ENCODE results near the gene EXOC4.

The EXOC4 gene

GRCh38 chr7:133431134-133431724 lies 178.4 kb downstream of the EXOC4 start:
- no peak for DNase-seq

- DNase-seq, result no peak
These were observed 180.4 kb downstream of the EXOC4 start for GRCh38 chr7:133433165-133433812.

- peak; percentile 62 for DNase-seq
These were observed 181.5 kb downstream of the EXOC4 start for GRCh38 chr7:133434246-133434865.

- DNase-seq, result no peak
These were observed 183.1 kb downstream of the EXOC4 start for GRCh38 chr7:133436014-133436428.

GRCh38 chr7:133437544-133437943 lies 184.7 kb downstream of the EXOC4 start:
- no peak for DNase-seq

DNA sequence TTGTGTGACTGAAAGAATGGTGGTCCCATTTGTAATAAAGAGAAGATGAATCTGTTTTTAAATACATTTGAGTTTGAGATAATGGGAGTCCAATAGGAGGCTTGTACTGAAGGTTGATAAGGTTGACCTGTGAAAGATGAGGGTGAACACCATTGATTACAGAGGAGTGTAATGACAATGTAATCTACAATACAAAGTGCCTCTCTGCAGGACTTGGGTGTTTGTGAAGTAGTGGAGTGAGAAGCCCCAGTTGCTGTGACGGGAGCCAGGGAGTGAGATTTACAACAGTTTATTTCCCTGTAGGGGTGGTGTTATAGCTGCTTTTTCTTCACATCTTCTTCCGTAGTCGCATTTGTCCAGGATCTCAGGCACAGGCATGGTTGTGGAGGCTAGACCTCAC lies 189.9 kb downstream of the EXOC4 start:
- no peak for DNase-seq

GRCh38 chr7:133445617-133446016 lies 192.7 kb downstream of the EXOC4 start:
- DNase-seq, result no peak

GRCh38 chr7:133448012-133448411 lies 195.1 kb downstream of the EXOC4 start:
- DNase-seq, result no peak

DNA sequence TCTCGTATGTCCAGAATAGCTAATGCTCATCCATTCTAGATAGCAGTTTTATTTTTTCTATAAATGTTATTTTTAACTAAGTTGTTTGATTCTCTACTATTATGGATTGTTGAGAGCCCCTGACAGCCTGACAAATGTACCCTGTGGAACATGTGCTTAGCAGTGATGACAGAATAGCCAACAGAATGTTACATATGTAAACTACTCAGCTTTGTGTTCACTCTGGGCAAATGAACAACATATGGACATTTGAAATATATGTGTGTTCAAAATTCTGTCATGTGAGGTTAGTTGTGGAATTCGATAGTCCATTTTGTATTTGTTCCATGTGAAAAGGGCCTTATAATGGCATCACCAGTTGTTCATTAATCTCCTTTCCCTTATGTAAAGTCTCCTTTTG lies 199.7 kb downstream of the EXOC4 start:
- DNase-seq, result no peak

GRCh38 chr7:133458688-133459087 lies 205.8 kb downstream of the EXOC4 start:
- no peak for DNase-seq

GRCh38 chr7:133461421-133461820 lies 208.5 kb downstream of the EXOC4 start:
- no peak for DNase-seq

DNA sequence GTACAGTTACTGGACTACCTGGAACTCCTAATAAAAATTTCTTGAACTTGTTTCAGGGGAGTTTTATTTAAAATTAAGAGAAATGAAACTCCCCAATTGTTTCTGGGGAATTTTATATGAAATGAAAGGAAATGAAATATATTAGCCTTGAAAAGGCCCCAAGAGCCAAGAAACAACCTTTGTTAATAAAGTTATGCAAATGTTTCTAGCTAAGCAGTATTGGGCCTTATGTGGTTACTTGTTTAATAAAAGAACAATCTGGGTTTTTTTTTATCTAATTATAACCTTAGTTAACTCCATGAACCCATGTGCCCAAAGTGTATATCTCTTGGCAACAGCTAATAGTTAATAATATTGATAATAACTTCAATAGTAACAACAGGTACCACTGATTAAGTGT lies 222.8 kb downstream of the EXOC4 start:
- DNase-seq, result no peak

GRCh38 chr7:133477791-133478190 lies 224.9 kb downstream of the EXOC4 start:
- no peak for DNase-seq

DNA sequence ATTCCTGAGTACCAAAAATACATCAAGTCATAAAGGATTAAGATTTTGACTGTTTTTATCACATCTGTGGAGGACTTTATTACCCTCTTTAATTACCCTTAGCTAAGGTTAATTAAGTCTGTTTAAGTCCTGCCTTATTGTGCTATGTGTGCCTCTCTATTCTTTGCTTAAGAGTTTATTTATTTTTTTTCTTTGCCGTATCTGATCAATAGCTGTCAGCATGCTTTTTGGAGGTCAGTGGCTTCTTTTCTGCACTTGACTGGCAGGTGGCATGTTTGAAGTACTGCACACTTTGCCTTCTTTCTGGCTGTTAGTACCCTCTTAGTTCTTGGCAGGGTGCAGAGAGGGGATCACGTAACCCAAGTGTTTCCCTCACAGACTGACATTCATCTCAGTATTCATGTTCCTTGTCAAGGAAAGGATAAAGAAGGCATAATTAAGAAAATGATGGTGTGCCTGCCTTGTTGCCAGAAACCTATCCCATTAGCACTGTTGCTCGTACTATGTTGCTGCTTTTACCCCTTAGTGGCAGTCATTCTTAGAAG lies 225.8 kb downstream of the EXOC4 start:
- DNase-seq, result no peak

- DNase-seq, result no peak
These were observed 226.7 kb downstream of the EXOC4 start for GRCh38 chr7:133479456-133480065.

GRCh38 chr7:133480868-133481267 lies 228.0 kb downstream of the EXOC4 start:
- DNase-seq, result no peak

GRCh38 chr7:133481676-133482075 lies 228.8 kb downstream of the EXOC4 start:
- no peak for DNase-seq

DNA sequence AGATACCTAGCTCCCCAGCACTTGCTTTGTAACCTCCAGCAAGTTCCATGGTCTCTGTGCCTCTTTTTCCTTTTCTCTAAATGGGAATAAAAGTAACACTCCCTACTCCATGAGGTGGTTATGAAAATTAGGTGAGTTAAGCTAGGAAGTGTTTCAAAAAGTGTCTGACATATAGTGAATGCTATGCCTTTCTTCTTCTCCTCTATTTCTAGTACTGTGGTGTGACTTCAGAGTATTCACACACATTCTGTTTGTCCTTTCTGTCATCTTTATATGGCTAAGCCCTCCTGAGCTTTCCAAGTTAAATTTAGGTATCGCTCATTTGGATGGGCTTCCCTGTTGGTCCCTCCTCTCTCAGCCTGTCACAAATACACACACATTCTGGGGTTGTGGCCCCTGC lies 229.7 kb downstream of the EXOC4 start:
- DNase-seq, result no peak

DNA sequence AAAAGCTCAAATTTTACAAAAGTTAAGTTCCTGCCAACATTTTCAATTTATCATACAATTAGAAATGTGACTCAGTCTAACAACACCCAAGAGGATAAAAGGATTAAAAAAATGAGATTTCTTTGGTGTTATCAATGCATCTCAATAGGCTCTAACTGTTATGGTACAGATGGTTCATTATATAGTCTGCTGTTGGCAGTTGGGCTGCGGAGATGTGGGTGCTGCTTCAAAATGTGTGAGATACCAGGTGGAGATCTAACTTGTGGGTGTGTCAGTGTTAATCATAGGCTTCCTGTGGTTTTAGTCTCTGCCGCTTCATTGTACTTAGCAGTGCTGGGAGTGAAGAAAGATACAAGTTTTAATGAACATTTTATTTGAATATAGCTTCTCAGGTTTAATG lies 231.2 kb downstream of the EXOC4 start:
- no peak for DNase-seq

- no peak for DNase-seq
These were observed 237.0 kb downstream of the EXOC4 start for GRCh38 chr7:133489906-133490305.

GRCh38 chr7:133491201-133491691 lies 238.4 kb downstream of the EXOC4 start:
- no peak for DNase-seq

DNA sequence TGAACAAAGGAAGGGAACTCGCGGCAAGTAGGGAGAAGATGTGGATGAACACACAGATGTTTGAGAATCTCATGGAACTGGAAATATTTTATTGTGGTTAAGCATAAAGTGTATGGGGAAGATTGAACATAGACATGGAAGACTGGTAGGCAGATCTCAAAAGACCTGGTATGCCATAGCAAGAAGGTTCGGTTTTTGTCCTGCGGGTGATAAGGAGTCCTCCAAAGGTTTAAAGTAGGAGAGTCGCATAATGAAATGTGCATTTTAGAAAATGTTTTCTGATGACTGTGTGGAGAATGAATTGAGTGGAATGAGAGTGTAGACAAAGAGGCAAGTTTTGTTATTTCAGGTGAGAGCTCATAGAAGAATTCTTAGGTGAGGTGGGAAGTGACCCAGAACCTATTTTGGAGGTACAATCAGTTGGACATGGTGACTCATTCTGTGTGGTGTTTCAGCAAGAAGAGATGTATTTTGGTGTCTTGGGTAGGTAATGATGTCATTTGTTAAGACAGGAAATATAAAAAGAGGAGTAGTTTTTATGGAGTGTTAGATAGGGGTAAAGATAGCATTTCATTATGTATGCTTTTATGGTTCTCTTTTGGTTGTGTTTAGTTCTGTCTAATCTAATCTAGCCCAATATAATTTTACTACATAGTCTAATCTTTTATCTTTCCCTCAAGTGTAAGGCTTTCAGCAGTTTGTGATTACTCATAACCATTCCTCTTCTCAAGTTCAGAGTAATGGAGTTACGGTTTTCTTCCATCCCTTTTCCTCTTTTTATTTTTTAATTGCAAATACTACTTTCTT lies 239.2 kb downstream of the EXOC4 start:
- DNase-seq, result no peak

DNA sequence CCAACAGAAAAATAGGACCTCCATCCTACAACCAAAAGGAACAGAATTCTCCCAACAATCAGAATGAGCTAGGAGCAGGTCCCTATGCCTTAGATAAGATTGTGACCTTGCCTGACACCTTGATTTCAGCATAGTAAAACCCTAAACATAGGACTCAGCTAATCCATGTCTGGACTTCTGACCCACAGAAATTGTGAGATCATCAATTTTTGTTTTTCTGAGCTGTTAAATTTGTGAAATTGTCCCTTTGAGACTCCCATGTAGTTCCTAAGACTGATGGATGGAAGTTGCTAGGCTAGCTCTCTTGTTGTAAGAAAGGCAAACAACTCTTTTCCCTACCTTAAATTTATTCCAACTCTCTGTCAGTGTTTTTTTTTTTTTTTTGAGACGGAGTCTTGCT lies 244.2 kb downstream of the EXOC4 start:
- DNase-seq, result no peak
